Measurements from ENCODE around the gene ABHD8.

Gene ABHD8

GRCh38 chr19:17346109-17346671 lies 43.0 kb upstream of the ABHD8 start:
- in situ Hi-C loops (cut with HindIII; ENCODE audit: low sequenced_read_pairs), result no loop called here
- H3K4me3 ChIP-seq (ENCODE audit: low read depth, low read length), result no peak overlapping the region
- TF ChIP-seq CTCF (IDR thresholded peaks at IDR 0.05; ENCODE audit: low read depth, low read length, missing control alignments), result peak; percentile 90
- DNase-seq (ENCODE audit: low read depth), result no peak

GRCh38 chr19:17341845-17342244 lies 38.6 kb upstream of the ABHD8 start:
- H3K4me3 ChIP-seq (ENCODE audit: low read depth, low read length), result no peak overlapping the region
- DNase-seq (ENCODE audit: low read depth), result no peak
- no peak for TF ChIP-seq CTCF (IDR thresholded peaks at IDR 0.05; ENCODE audit: low read depth, low read length, missing control alignments)
- in situ Hi-C loops (cut with HindIII; ENCODE audit: low sequenced_read_pairs), result no loop called here

- no peak for TF ChIP-seq CTCF (IDR thresholded peaks at IDR 0.05; ENCODE audit: low read depth, low read length, missing control alignments)
- DNase-seq (ENCODE audit: low read depth), result no peak
- in situ Hi-C loops (cut with HindIII; ENCODE audit: low sequenced_read_pairs), result no loop called here
- no peak overlapping the region for H3K4me3 ChIP-seq (ENCODE audit: low read depth, low read length)
Observed at GRCh38 chr19:17341386-17341785, 38.2 kb upstream of the ABHD8 start.

GRCh38 chr19:17340871-17341357 lies 37.7 kb upstream of the ABHD8 start:
- H3K4me3 ChIP-seq (ENCODE audit: low read depth, low read length), result no peak overlapping the region
- in situ Hi-C loops (cut with HindIII; ENCODE audit: low sequenced_read_pairs), result no loop called here
- no peak for TF ChIP-seq CTCF (IDR thresholded peaks at IDR 0.05; ENCODE audit: low read depth, low read length, missing control alignments)
- DNase-seq (ENCODE audit: low read depth), result no peak

- no peak for TF ChIP-seq CTCF (IDR thresholded peaks at IDR 0.05; ENCODE audit: low read depth, low read length, missing control alignments)
- H3K4me3 ChIP-seq (ENCODE audit: low read depth, low read length), result no peak overlapping the region
- in situ Hi-C loops (cut with HindIII; ENCODE audit: low sequenced_read_pairs), result no loop called here
- DNase-seq (ENCODE audit: low read depth), result no peak
Observed at GRCh38 chr19:17340302-17340870, 37.2 kb upstream of the ABHD8 start.

GRCh38 chr19:17339088-17339741 lies 36.0 kb upstream of the ABHD8 start:
- no peak for TF ChIP-seq CTCF (IDR thresholded peaks at IDR 0.05; ENCODE audit: low read depth, low read length, missing control alignments)
- H3K4me3 ChIP-seq (ENCODE audit: low read depth, low read length), result no peak overlapping the region
- no peak for DNase-seq (ENCODE audit: low read depth)
- in situ Hi-C loops (cut with HindIII; ENCODE audit: low sequenced_read_pairs), result no loop called here
